Thyroid gland (tissue), 4 donors: ENCODE results near the gene JAKMIP1.
A peak's percentile ranks its signal among the peaks of the same experiment; 100 is the strongest.

Source experiments
- CTCF ChIP-seq, 6 experiments: fragments of 200-600 bp in 3 of 6; fragments of 450-650 bp in 3 of 6; sonication (generic) in 3 of 6; IDR thresholded peaks; one replicate each; pipeline ENCODE4 v1.5.1; 2016 to 2019; ENCODE audit warnings: antibody characterized with exemption in 6 of 6, mild to moderate bottlenecking in 2 of 6, inconsistent platforms in 1 of 6, moderate library complexity in 1 of 6
- POLR2A ChIP-seq, 2 donors: fragments of 450-650 bp; IDR thresholded peaks; one replicate each; pipeline ENCODE4 v1.6.1; 2017; ENCODE audit warnings: antibody characterized with exemption in 2 of 2, mild to moderate bottlenecking in 2 of 2, moderate library complexity in 1 of 2

GRCh38 chr4:6076391-6076790 is 124.0 kb downstream of the JAKMIP1 start:
- TF ChIP-seq CTCF (IDR thresholded peaks at IDR 0.05) (peak in 1 of 6 experiments; percentile 11), POLR2A (IDR thresholded peaks at IDR 0.05) (no peak)
